H54 (cell line): ENCODE measurements around the gene SSH2.

Source experiments
- DNase-seq: peaks from one replicate; pipeline ENCODE4 v3.0.0; 2011; ENCODE audit warnings: low spot score, mixed read lengths; ENCODE audit not compliant: insufficient read length
- FAIRE-seq: peaks from 3 replicates; lab custom pipeline; 2011; peaks lifted over from hg19 to GRCh38; lab: Jason Lieb, UNC
- POLR2A ChIP-seq: IDR thresholded peaks from 2 replicates; pipeline ENCODE4 v1.6.1; 2011; ENCODE audit warnings: low read depth, mild to moderate bottlenecking, low read length

Gene SSH2

GRCh38 chr17:29610395-29610794 is 319.6 kb downstream of the SSH2 start:
- no peak for TF ChIP-seq POLR2A
- DNase-seq, result no peak
- FAIRE-seq, result no peak

- FAIRE-seq, result no peak
- no peak for TF ChIP-seq POLR2A
- no peak for DNase-seq
Observed at GRCh38 chr17:29608986-29609385, 321.0 kb downstream of the SSH2 start.

DNA sequence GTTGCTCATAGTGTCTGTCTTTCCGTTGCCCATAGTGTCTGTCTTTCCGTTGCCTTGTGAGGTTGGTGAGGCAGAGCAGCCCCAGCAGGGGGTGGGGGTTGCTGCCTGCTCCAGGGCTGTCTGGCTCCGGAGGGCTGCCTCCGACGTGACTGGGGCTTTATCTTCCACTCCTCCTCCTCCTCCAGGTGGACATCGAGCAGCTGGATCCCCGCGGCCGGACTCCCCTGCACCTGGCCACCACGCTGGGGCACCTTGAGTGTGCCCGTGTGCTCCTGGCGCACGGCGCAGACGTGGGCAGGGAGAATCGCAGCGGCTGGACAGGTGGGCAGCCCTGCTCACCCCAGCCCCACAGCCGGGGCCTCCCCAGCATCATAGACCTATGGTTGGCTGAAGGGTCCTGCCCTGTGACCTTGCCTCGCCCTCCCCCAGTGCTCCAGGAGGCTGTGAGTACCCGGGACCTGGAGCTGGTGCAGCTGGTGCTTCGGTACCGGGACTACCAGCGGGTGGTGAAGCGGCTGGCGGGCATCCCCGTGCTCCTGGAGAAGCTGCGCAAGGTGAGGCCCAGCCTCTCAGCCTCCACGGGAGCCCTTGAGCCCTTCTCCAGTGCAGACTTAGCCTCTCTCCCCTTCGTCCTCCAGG is 322.4 kb downstream of the SSH2 start:
- TF ChIP-seq POLR2A, result no peak
- DNase-seq (no peak), FAIRE-seq (no peak)

- FAIRE-seq, result no peak
- DNase-seq, result no peak
- no peak for TF ChIP-seq POLR2A
Observed at GRCh38 chr17:29603109-29603674, 326.8 kb downstream of the SSH2 start.

DNA sequence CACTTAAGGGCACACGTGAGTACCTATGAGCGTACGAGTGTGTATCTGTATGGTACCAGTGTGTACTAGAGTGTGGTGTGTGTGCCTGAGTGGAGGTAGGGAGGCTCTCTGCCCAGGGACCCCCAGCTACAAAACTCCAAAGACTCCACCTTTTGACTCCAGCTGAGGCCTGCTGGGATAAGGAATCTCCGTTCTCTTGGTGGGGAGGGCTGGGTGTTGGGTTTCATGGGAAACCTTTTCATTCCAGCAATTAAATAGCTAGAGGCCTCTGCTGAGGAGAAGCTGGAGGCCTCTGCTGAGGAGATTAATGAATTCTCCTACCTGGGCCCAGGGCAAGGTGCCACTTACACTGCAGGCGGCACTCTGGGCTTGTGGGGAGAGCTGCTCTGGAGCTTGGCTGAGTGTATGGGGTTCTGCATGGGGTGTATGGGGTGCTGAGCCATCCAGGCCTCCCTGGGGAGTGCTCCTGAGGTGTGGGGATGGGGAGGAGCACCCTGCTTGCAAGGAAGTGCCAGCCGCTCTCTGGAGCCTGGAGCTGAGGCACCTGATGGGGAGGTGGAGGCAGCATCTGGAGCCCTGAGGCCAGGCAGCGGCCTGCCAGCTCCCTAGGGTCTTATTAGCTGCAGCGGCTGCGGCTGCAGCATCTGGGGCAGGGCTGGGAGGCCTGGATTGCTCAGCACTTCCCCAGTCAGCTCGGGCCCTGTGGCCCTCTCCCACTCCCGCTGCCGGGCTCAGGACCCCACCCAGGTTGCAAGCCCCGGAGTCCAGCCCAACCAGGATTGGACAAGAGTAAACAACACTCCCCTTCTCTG is 332.5 kb downstream of the SSH2 start:
- no peak for FAIRE-seq
- no peak for DNase-seq
- TF ChIP-seq POLR2A, result no peak

DNA sequence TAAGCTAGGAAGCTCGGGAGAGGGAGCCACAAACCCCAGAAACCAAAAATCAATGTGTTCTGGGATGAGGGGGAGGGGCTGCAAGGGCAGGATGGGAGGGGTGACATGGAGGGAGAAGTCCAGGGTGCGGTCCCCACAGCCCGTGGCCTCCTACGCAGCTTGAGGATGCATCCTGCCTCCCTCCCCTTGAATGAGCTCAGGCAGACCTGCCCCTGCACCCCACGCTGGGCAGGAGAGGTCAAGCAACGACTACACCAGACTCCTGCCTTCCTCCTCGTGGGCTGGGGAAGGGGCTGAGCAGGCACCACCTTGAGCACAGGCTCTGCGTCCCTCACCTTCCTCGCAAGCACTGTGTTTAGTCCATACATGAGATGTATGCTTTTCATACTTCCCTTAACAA is 333.2 kb downstream of the SSH2 start:
- no peak for FAIRE-seq
- no peak for DNase-seq
- TF ChIP-seq POLR2A, result no peak

GRCh38 chr17:29595943-29596774 is 333.9 kb downstream of the SSH2 start:
- no peak for FAIRE-seq
- TF ChIP-seq POLR2A, result no peak
- no peak for DNase-seq

DNA sequence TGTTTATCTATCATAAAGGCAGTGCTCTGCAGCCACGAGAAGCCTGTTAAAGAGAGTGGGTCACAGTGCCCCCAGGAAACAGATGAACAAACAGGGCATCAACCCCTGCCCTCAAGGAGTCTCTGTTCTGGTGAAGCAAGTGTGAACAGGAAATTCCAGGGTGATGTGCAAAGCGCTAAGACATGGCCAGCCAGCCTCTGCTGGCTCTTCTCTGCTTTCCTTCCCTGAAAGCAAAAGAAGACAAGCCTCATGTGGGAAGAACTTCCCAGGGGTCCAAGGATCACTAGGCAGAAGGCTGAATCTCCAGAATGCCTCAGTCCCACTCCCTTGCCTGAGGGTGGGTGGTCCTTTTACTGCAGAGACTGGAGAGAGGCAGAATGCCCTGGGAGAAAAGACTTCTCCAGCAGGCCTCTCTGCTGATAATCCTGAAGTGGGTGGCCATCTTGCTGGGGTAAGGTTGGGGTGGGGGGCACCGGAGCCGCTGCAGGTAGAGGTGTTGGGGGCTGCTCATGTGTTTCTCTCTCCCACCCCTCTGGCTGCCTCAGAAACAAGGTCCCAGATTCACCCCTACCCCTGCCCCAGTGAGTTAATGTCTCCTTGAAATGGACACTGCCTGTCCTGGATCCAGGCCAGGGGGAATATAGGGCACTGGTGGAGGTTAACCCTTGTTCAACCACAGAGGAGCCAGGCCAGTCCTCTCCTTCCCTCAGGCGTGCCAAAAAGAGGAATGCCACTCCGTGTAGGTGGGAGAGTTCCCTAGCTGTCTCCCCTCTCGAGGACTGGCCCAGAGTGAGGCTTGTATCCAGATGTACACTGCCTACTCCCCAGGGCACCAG is 334.7 kb downstream of the SSH2 start:
- FAIRE-seq, result no peak
- no peak for DNase-seq
- TF ChIP-seq POLR2A, result no peak

DNA sequence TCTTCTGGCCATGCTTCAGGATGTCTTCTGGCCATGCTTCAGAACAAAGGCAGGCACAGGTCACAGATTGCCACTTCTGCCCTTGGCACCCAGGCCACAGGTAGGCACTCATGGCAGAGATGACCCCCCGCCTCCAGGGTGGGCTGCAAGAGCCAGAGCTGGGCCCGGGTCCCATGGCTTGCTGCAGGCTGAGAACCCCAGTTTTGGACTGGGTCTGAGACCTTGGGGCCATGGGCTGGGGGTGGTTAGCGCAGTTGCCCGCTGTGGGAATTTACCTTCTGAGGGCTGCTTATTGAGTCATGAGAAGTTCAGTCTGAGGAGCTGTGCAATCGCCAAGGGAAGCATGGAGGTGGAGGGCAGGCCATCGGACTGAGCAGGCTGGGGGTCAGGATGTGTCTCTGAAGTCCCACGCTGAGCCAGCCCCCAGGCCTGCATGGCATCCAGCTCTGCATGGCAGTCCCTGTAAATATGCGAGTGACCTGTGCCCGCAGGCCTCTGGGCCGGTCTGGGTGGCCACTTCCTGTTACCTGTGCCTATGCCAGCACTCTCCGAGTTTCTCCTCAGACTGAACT is 335.4 kb downstream of the SSH2 start:
- no peak for FAIRE-seq
- TF ChIP-seq POLR2A, result no peak
- DNase-seq, result no peak

DNA sequence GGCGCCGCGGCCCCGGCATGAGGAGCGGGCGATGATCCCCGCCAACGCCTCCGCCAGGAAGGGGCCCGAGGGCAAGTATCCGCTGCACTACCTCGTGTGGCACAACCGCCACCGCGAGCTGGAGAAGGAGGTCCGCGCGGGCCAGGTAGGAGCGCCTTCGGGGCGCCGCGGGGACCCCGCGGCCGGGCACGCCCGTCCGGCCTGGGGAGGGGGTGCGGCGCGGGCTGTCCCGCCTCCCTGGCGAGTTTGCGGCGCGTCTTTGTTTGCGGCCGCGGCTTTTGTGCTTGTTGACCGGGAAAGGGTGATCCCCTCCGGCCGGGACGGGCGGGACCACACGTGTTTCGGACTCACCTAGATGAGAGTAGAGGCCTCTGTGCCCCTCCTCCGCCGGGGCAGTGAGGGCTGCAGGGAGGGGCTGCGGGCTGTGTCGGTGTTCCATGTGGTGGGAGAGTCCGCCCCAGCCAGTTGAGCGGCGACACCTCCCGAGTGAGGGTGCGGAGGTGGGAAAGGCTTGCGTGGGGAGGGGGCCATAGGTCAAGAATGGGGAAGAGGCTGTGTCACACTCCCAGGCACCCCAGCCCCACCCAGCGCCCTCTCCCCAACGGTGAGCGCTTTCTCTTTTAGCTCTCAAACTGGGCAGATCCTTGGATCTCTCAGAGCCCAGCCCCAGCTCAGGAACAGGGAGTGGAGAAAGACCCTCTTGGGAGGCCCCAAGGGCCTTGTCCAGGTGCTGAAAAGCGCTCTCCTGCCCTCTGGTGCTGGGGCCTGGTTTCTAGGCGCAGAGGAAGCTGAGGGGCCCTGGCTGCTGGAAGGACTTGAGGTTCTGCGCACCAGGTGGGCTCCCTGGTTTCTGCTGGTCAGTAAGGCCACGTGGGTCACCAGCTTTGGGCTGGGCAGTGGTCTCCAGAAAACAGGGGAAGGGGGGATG is 336.2 kb downstream of the SSH2 start:
- DNase-seq, result no peak
- no peak for TF ChIP-seq POLR2A
- no peak for FAIRE-seq

GRCh38 chr17:29592850-29593551 is 337.0 kb downstream of the SSH2 start, which contains the start of gene ANKRD13B:
Gene ANKRD13B (plus strand): TSS chr17:29593132. CDS start chr17:29593622, 490 bp downstream.
- FAIRE-seq, result no peak
- no peak for DNase-seq
- TF ChIP-seq POLR2A, result no peak
